Measurements from ENCODE around the gene UNC79. TPM values are rescaled to one million over a fixed set of nuclear protein-coding genes. Genes with fewer than 3 reads are reported as not detected.

The UNC79 gene
- total and polyA plus RNA-seq, 3 experiments from 2014 or later = 0.07 TPM; not detected in 2

DNA sequence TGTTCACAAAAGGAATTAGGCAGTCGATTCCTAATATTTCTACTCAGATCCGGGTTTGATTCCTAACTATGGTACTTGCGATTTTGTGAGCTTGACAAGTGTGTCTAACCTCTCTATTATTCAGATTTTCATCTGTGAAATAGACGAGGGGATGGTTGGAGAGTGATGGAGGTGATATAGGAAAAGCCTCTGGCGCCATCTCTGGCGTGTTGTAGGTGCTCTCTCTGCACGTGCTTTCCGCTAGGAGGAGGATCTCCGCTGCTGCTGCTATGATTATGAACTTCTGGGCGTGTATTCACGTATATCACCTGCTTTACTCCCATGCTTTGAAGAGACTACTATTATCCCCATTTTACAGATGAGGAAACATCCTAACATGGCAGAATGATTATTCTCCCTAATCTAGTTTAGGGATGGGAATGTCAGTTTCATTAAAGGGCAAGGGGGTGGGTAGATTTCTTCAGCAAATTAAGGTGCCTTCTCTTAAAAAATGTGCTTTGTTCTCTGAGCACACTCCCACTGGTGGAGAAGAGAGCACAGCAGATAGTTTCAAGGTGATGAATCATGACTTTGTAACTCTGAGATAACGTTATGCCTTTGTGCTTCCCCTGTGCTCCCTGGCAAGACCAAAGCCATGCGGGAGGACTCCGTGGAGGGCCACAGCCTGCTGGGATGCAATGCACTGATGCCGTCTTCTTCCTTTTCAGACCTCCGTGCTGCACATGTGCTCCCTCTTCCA lies 260.5 kb downstream of the UNC79 start:
- Histone ChIP-seq H3K4me1 (ENCODE audit: insufficient read depth, low read length) (no peaks in the 10 kb centered on the region), H3K27me3 (ENCODE audit: insufficient read depth, low read length, poor library complexity, severe bottlenecking) (no peaks in the 10 kb centered on the region), H3K36me3 (ENCODE audit: insufficient read depth, low read length) (no peaks in the 10 kb centered on the region), H3K9me3 (ENCODE audit: low read length) (no peaks in the 10 kb centered on the region), H3K27ac (ENCODE audit: low read depth, low read length) (no peak overlapping the region), H3K4me3 (ENCODE audit: low read length) (no peak overlapping the region)
- no peak for DNase-seq
- Mint-ChIP-seq H3K9me3 (peaks cover 0 to 2% (median 0%) of the 10 kb centered on the region in 5 donors), H3K27me3 (peaks cover 14 to 49% of the 10 kb centered on the region in 2 donors), H3K4me3 (no peak overlapping the region), H3K36me3 (no peaks in the 10 kb centered on the region), H3K4me1 (no peaks in the 10 kb centered on the region), H3K27ac (no peak overlapping the region)
- ChIA-PET CTCF (no interaction called here), POLR2A (no interaction called here)

DNA sequence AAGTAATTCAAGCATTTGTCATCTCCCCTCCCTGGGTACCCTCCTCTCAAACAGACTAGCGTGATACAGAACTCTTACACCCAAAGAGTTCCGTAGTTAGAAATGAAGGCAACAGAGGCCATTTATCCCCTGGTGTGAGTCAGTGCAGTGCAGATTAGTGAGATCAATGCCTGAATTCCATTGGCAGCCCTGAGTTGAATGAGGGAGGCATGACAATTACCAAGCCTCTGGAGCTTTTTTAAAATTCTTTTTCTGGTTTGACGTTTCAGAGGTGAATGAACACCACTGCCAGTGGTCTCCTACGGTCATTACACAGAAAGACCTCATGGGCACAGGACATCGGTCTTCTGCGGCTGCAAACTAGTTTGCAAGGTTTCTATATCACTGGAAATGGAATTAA lies 263.2 kb downstream of the UNC79 start:
- no peak overlapping the region for H3K4me3 ChIP-seq (ENCODE audit: low read length)
- peaks cover 3 to 5% (median 4%) of the 10 kb centered on the region in 5 donors for H3K9me3 Mint-ChIP-seq
- H3K36me3 ChIP-seq (ENCODE audit: insufficient read depth, low read length) = no peaks in the 10 kb centered on the region
- no peak overlapping the region for H3K27ac Mint-ChIP-seq
- H3K36me3 Mint-ChIP-seq = no peaks in the 10 kb centered on the region
- H3K4me1 Mint-ChIP-seq = no peaks in the 10 kb centered on the region
- CTCF ChIA-PET = no interaction called here
- H3K27me3 ChIP-seq (ENCODE audit: insufficient read depth, low read length, poor library complexity, severe bottlenecking) = no peaks in the 10 kb centered on the region
- H3K4me3 Mint-ChIP-seq = no peak overlapping the region
- H3K9me3 ChIP-seq (ENCODE audit: low read length) = no peaks in the 10 kb centered on the region
- peaks cover 9 to 27% of the 10 kb centered on the region in 2 donors for H3K27me3 Mint-ChIP-seq
- DNase-seq = no peak
- H3K27ac ChIP-seq (ENCODE audit: low read depth, low read length) = no peak overlapping the region
- no peaks in the 10 kb centered on the region for H3K4me1 ChIP-seq (ENCODE audit: insufficient read depth, low read length)
- POLR2A ChIA-PET = no interaction called here

DNA sequence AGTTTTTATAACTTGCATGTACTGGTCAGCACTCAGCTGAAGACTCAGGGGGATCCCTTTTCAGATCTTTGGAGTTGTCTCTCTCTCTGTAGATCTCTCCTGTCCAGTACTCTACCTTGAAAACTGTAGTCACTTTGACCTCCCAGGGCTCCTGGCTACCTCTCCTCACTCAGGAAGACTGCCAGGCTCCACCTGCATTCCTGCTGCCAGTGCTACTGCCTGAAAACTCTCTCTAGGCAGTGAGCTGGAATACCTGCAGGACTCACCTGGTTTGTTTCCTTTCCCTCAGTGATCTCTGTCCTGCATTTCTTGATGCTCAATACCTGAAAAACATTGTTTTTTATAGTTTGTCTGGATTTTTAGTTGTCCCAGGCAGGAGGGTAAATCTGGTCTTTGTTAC lies 270.2 kb downstream of the UNC79 start:
- no peak overlapping the region for H3K27ac ChIP-seq (ENCODE audit: low read depth, low read length)
- no peaks in the 10 kb centered on the region for H3K9me3 ChIP-seq (ENCODE audit: low read length)
- DNase-seq = no peak
- ChIA-PET POLR2A (no interaction called here), CTCF (no interaction called here)
- H3K36me3 Mint-ChIP-seq = no peaks in the 10 kb centered on the region
- H3K4me3 Mint-ChIP-seq = no peak overlapping the region
- H3K27me3 ChIP-seq (ENCODE audit: insufficient read depth, low read length, poor library complexity, severe bottlenecking) = no peaks in the 10 kb centered on the region
- no peaks in the 10 kb centered on the region for H3K4me1 Mint-ChIP-seq
- peaks cover 5 to 27% (median 14%) of the 10 kb centered on the region in 5 donors for H3K9me3 Mint-ChIP-seq
- no peaks in the 10 kb centered on the region for H3K4me1 ChIP-seq (ENCODE audit: insufficient read depth, low read length)
- H3K4me3 ChIP-seq (ENCODE audit: low read length) = no peak overlapping the region
- no peaks in the 10 kb centered on the region for H3K36me3 ChIP-seq (ENCODE audit: insufficient read depth, low read length)
- peaks cover 8 to 46% of the 10 kb centered on the region in 2 donors for H3K27me3 Mint-ChIP-seq
- no peak overlapping the region for H3K27ac Mint-ChIP-seq

- Mint-ChIP-seq H3K27me3 (peaks cover 9 to 49% of the 10 kb centered on the region in 2 donors), H3K27ac (no peak overlapping the region), H3K4me3 (no peak overlapping the region), H3K4me1 (no peaks in the 10 kb centered on the region), H3K36me3 (no peaks in the 10 kb centered on the region), H3K9me3 (peaks cover 5 to 27% (median 14%) of the 10 kb centered on the region in 5 donors)
- Histone ChIP-seq H3K4me3 (ENCODE audit: low read length) (no peak overlapping the region), H3K27ac (ENCODE audit: low read depth, low read length) (no peak overlapping the region), H3K27me3 (ENCODE audit: insufficient read depth, low read length, poor library complexity, severe bottlenecking) (no peaks in the 10 kb centered on the region), H3K36me3 (ENCODE audit: insufficient read depth, low read length) (no peaks in the 10 kb centered on the region), H3K4me1 (ENCODE audit: insufficient read depth, low read length) (no peaks in the 10 kb centered on the region), H3K9me3 (ENCODE audit: low read length) (no peaks in the 10 kb centered on the region)
- DNase-seq = no peak
- ChIA-PET POLR2A (no interaction called here), CTCF (no interaction called here)
Measured at GRCh38 chr14:93701562-93701961, 270.8 kb downstream of the UNC79 start.

- Mint-ChIP-seq H3K9me3 (peaks cover 5 to 24% (median 14%) of the 10 kb centered on the region in 5 donors), H3K27ac (no peak overlapping the region), H3K4me3 (no peak overlapping the region), H3K4me1 (no peaks in the 10 kb centered on the region), H3K36me3 (no peaks in the 10 kb centered on the region), H3K27me3 (peaks cover 10 to 49% of the 10 kb centered on the region in 2 donors)
- CTCF ChIA-PET = no interaction called here
- DNase-seq = no peak
- POLR2A ChIA-PET = no interaction called here
- H3K9me3 ChIP-seq (ENCODE audit: low read length) = no peaks in the 10 kb centered on the region
- no peaks in the 10 kb centered on the region for H3K36me3 ChIP-seq (ENCODE audit: insufficient read depth, low read length)
- no peak overlapping the region for H3K27ac ChIP-seq (ENCODE audit: low read depth, low read length)
- H3K27me3 ChIP-seq (ENCODE audit: insufficient read depth, low read length, poor library complexity, severe bottlenecking) = no peaks in the 10 kb centered on the region
- H3K4me3 ChIP-seq (ENCODE audit: low read length) = no peak overlapping the region
- H3K4me1 ChIP-seq (ENCODE audit: insufficient read depth, low read length) = no peaks in the 10 kb centered on the region
Measured at GRCh38 chr14:93702946-93703345, 272.2 kb downstream of the UNC79 start.

- Histone ChIP-seq H3K9me3 (ENCODE audit: low read length) (no peaks in the 10 kb centered on the region), H3K36me3 (ENCODE audit: insufficient read depth, low read length) (no peaks in the 10 kb centered on the region), H3K4me3 (ENCODE audit: low read length) (no peak overlapping the region), H3K4me1 (ENCODE audit: insufficient read depth, low read length) (no peaks in the 10 kb centered on the region), H3K27ac (ENCODE audit: low read depth, low read length) (no peak overlapping the region), H3K27me3 (ENCODE audit: insufficient read depth, low read length, poor library complexity, severe bottlenecking) (no peaks in the 10 kb centered on the region)
- H3K27me3 Mint-ChIP-seq = peaks cover 10 to 52% of the 10 kb centered on the region in 2 donors
- POLR2A ChIA-PET = no interaction called here
- H3K9me3 Mint-ChIP-seq = peaks cover 2 to 22% (median 12%) of the 10 kb centered on the region in 5 donors
- H3K4me1 Mint-ChIP-seq = no peaks in the 10 kb centered on the region
- H3K27ac Mint-ChIP-seq = no peak overlapping the region
- no peak overlapping the region for H3K4me3 Mint-ChIP-seq
- H3K36me3 Mint-ChIP-seq = no peaks in the 10 kb centered on the region
- CTCF ChIA-PET = no interaction called here
- DNase-seq = no peak
Measured at GRCh38 chr14:93703941-93704340, 273.2 kb downstream of the UNC79 start.

GRCh38 chr14:93705513-93706156 lies 274.9 kb downstream of the UNC79 start:
- H3K36me3 Mint-ChIP-seq = no peaks in the 10 kb centered on the region
- H3K9me3 Mint-ChIP-seq = peaks cover 0 to 10% (median 0%) of the 10 kb centered on the region in 5 donors
- no peak overlapping the region for H3K27ac ChIP-seq (ENCODE audit: low read depth, low read length)
- no peak for DNase-seq
- H3K4me1 ChIP-seq (ENCODE audit: insufficient read depth, low read length) = no peaks in the 10 kb centered on the region
- no peaks in the 10 kb centered on the region for H3K4me1 Mint-ChIP-seq
- ChIA-PET POLR2A (no interaction called here), CTCF (no interaction called here)
- H3K27me3 Mint-ChIP-seq = peaks cover 7 to 44% of the 10 kb centered on the region in 2 donors
- no peak overlapping the region for H3K4me3 ChIP-seq (ENCODE audit: low read length)
- H3K27ac Mint-ChIP-seq = no peak overlapping the region
- H3K36me3 ChIP-seq (ENCODE audit: insufficient read depth, low read length) = no peaks in the 10 kb centered on the region
- H3K27me3 ChIP-seq (ENCODE audit: insufficient read depth, low read length, poor library complexity, severe bottlenecking) = no peaks in the 10 kb centered on the region
- no peak overlapping the region for H3K4me3 Mint-ChIP-seq
- no peaks in the 10 kb centered on the region for H3K9me3 ChIP-seq (ENCODE audit: low read length)

DNA sequence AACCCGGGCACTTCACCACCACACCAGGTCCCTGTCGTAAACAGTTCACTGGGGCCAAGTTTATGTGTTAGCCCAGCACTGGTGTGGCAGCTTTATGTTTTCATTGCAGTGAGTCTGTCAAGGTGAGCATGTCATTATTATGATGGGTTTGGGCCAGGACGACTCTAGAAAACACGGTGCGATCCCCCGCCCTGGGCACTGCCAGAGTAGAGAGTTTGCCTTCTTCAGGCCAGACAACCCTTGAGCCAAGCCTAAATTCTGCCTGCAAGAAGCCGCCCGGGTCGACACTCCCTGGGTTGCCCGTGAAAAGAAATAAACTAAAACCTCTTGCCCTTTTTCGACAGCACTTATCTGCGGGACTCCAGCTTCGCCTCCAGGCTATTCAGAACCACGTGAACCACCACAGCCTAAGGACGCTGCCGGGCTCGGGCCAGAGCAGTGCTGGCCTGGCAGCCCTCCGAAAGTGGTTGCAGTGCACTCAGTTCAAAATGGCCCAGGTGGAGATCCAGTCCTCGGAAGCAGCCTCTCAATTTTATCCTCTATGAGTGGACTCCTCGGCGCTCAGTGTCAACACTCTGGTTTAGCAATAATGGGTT lies 275.7 kb downstream of the UNC79 start:
- Histone ChIP-seq H3K4me3 (ENCODE audit: low read length) (no peak overlapping the region), H3K9me3 (ENCODE audit: low read length) (no peaks in the 10 kb centered on the region), H3K27me3 (ENCODE audit: insufficient read depth, low read length, poor library complexity, severe bottlenecking) (no peaks in the 10 kb centered on the region), H3K36me3 (ENCODE audit: insufficient read depth, low read length) (no peaks in the 10 kb centered on the region), H3K4me1 (ENCODE audit: insufficient read depth, low read length) (no peaks in the 10 kb centered on the region), H3K27ac (ENCODE audit: low read depth, low read length) (no peak overlapping the region)
- CTCF ChIA-PET = no interaction called here
- Mint-ChIP-seq H3K27ac (no peak overlapping the region), H3K4me1 (no peaks in the 10 kb centered on the region), H3K36me3 (no peaks in the 10 kb centered on the region), H3K27me3 (peaks cover 7 to 38% of the 10 kb centered on the region in 2 donors), H3K9me3 (peaks cover 0 to 6% (median 0%) of the 10 kb centered on the region in 5 donors), H3K4me3 (no peak overlapping the region)
- POLR2A ChIA-PET = no interaction called here
- DNase-seq = no peak

Data from CD8-positive, alpha-beta memory T cell (primary cell).